ENCODE data around the gene TRIM41.

GRCh38 chr5:181176254-181176952 is 46.7 kb upstream of the TRIM41 start:
- no peak for TF ChIP-seq ZNF8 (CRISPR knock-in tag; IDR thresholded peaks at IDR 0.05)
- no peak for TF ChIP-seq PPARA (CRISPR knock-in tag; IDR thresholded peaks at IDR 0.05; ENCODE audit: borderline replicate concordance)
- no peak for TF ChIP-seq PATZ1 (CRISPR knock-in tag; IDR thresholded peaks at IDR 0.05; ENCODE audit: borderline replicate concordance)

Data from SK-N-SH treated with all-trans-retinoic acid at 6 μM for 48 hours (cell line).